Measurements from ENCODE around the gene TAS2R39. TPM values are rescaled to one million over a fixed set of nuclear protein-coding genes. Genes with fewer than 3 reads are reported as not detected.

Gene TAS2R39
- polyA plus RNA-seq, 1 donor from 2014 or later: not detected

DNA sequence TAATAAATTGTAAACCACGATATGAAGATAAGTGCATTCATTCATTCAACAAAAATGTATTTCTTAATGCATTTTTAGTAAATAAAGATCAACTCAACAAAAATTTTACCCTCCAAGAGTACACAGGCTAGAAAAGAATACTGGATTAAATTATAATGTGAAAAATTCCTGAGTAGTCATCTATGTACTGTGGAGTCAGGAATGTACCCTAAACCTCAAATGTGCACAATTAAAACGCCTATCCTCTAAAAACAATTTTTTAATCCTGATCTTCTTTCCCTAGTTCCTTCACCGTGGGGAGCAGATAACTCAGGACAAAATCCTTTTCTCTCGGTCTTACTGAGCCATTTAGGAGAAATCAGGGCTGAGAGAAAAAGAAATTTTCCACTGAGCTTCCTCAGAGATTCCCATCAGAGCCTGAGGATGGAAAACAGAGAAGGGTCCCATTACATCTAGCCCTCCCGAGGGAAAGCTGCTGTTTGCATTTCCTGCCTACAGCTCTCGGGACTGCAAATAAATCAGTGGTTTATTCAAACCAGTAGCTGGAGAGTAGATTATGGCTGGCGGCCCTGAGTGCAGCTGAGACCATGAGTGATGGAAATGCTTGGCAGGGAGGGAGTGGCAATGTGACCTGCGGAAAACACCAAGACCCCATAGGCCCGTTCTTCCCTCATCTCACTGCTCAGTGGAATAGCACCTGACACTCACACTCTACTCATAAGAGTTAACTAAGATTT lies 46.0 kb downstream of the TAS2R39 start:
- Mint-ChIP-seq H3K4me1 (no peaks in the 10 kb centered on the region), H3K4me3 (no peak overlapping the region), H3K9me3 (no peaks in the 10 kb centered on the region), H3K27me3 (peaks cover 4% of the 10 kb centered on the region), H3K36me3 (no peaks in the 10 kb centered on the region), H3K27ac (no peak overlapping the region)

GRCh38 chr7:143230602-143231457 lies 47.6 kb downstream of the TAS2R39 start:
- Mint-ChIP-seq H3K36me3 (no peaks in the 10 kb centered on the region), H3K27me3 (peaks cover 7% of the 10 kb centered on the region), H3K4me1 (no peaks in the 10 kb centered on the region), H3K9me3 (peaks cover under 1 to 7% (median 3%) of the 10 kb centered on the region in 3 donors), H3K4me3 (no peak overlapping the region), H3K27ac (no peak overlapping the region)

Other genes with a start within 250 kb of the TAS2R39 start
- gene TRPV5, start 249.7 kb upstream of the TAS2R39 start, polyA plus RNA-seq: not detected
- gene LLCFC1, start 243.9 kb upstream of the TAS2R39 start, polyA plus RNA-seq: not detected
- gene KEL, start 221.1 kb upstream of the TAS2R39 start, polyA plus RNA-seq: not detected
- not detected for gene OR9A2, start 156.3 kb upstream of the TAS2R39 start, polyA plus RNA-seq
- gene OR6V1, start 131.1 kb upstream of the TAS2R39 start, polyA plus RNA-seq: not detected
- gene PIP, start 51.3 kb upstream of the TAS2R39 start, polyA plus RNA-seq: not detected
- not detected for gene TAS2R40, start 38.6 kb downstream of the TAS2R39 start, polyA plus RNA-seq
- gene GSTK1, start 80.0 kb downstream of the TAS2R39 start, polyA plus RNA-seq: 329 TPM
- gene TMEM139, start 101.5 kb downstream of the TAS2R39 start, polyA plus RNA-seq: not detected
- 23.7 TPM for gene CASP2, start 104.9 kb downstream of the TAS2R39 start, polyA plus RNA-seq
- not detected for gene CLCN1, start 132.7 kb downstream of the TAS2R39 start, polyA plus RNA-seq
- gene FAM131B, start 179.3 kb downstream of the TAS2R39 start, polyA plus RNA-seq: 0.38 TPM
- gene ZYX, start 197.9 kb downstream of the TAS2R39 start, polyA plus RNA-seq: 51.3 TPM
- gene EPHA1, start 225.4 kb downstream of the TAS2R39 start, polyA plus RNA-seq: 0.80 TPM

All from IgD-negative memory B cell (primary cell).